ENCODE data around the gene KCNJ12.

KCNJ12 gene

DNA sequence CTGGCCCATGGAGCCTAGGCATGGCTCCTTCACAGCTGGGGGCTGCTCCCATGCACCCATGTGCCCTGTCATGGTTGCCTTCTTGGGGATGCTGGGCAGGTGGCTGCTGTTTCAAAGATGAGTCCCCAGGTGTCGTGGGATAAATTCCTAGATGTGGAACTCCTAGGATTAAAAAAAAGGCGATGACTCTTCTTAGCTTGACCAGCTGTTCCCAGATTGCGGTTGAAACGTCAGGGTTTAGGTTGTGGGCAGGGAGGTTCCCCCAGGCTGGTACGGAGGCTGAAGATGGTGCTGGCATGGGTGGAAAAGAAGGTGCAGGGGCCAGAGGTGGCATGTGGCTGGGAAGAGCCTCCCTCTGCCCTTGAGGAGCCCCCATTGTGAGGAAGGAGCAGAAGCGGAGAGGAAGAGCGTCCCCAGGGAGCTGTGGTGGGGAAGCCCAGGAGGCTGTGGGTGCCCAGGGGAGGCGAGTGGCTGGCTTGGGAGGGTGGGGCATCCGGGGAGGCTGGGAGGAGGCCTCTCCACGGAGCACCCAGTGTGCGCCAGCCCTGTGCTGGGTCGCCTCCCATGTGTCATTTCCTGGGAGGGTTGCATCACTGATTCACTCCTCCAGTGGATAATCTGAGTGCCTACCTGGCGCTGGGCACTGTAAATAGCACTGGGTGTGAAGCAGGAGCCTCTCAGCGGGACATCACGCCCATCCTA, 7.5 kb upstream of the KCNJ12 start:
- DNase-seq = no peak

DNA sequence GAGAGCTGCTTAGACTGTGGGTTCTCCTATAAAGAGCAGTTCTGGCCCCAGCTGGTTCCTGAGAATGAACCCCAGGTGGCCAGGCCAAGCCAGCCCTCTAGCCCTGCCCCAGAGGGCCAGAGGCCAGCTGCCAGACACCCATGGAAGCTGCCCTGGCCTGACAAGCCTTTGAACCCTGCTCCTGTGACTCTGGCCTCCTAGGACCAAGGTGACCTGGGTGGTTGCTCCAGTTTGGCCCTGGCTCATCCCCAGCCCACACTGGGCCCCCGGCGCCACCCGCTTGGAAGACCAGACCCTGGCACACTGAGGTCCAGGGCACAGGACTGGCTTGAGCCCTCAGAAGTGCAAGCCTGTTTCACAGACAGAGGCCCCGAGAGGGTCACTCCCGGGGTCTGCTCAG, 6.8 kb upstream of the KCNJ12 start:
- no peak for DNase-seq

DNA sequence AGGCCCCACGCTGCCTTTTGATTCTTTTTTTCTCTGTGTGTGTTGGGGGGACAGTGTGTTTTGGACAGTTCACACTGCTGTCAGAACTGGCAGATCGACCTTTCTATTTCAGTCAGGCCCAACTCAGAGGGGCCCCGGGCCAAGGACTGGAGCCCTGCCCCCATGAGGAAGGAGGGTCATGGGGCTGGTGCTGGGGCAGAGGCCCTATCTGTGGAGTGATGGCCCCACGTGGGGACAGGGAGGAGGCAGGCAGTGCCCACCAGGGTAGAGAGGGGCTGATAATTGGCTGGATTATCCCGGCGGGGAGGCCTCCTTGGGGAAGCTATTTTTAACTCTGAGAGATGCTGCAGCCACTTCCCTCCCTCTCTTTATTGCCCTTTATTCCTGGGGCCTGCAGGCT, 5.7 kb upstream of the KCNJ12 start:
- no peak for DNase-seq

DNA sequence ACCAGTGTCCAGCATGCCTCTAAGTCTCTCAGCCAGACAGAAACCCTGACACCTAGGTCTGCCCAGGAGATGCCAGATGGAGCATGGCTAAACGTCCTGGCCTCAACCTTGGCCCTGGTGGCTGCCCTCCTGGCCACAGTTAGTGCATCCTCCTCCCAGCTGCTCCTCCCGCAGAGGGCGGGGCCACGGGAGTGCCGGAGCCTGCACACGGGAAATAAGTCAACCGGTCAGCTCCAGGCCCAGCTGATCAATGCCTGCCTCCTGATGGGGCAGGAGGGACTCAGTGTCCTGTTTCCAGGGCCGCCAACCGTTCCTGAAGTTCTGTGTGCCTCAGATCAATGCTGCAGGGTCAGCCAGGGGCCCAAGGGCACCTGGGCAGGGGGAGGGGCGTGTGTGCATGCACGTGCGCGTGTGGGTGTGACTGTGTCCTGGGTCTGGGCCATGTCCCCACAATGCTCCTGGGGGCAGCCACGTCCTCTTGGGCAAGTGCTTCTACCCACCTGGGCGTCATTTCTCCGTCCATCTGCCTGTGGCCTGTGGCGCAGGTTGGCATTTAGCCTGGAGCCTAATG, 4.6 kb upstream of the KCNJ12 start:
- no peak for DNase-seq

DNA sequence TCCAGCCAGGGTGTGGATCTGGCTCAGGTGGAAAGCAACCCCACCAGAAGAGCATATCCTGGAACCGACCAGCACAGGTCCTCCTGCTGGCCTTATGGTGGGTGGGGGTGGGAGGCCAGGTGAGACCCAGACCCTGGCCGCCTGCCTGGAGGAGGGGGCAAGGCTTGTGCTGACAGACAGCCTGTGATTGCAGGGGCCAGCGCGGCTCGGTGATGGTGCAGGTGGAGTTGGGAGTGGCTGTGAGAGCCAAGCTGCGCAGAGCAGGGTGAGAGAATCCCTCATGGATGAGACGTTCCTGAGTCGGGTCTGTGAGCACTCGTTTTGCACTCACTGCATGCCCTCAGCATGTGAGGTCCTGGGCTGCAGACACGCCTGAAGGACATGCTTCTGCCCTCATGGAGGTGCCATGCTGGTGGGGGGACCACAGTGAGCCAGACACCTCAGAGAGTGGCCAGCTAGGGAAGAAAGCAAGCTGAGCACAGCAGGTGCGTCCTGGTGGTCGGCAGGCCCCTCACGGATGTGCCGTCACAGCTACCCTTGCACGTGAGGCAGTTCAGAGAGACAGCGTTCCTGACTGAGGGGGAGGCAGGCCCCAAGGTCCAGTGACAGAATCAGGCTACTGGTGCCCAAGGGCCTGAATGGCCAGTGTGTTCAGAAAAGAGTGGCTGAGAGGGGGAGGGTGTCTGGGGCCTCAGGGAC, 3.8 kb upstream of the KCNJ12 start:
- no peak for DNase-seq

DNA sequence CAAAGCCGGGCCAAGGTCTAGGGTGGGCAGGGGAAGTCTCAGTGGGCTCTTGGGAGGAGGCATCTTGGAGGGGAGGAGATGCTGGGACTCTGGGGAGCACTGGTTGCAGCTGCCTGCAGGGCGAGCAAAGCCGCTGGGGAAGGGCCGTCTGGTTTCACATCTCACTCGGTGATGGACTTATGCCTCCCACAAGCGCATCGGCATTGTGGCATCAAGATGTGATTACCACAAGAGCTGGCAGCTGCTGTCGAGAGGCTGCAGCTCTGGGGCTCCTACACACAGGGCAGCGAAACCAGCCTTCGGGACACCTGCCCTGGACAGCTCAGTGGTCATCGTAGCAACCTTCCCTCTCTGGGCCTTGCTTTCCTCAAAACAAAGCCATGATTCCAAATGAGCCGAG, 3.1 kb upstream of the KCNJ12 start:
- no peak for DNase-seq

DNA sequence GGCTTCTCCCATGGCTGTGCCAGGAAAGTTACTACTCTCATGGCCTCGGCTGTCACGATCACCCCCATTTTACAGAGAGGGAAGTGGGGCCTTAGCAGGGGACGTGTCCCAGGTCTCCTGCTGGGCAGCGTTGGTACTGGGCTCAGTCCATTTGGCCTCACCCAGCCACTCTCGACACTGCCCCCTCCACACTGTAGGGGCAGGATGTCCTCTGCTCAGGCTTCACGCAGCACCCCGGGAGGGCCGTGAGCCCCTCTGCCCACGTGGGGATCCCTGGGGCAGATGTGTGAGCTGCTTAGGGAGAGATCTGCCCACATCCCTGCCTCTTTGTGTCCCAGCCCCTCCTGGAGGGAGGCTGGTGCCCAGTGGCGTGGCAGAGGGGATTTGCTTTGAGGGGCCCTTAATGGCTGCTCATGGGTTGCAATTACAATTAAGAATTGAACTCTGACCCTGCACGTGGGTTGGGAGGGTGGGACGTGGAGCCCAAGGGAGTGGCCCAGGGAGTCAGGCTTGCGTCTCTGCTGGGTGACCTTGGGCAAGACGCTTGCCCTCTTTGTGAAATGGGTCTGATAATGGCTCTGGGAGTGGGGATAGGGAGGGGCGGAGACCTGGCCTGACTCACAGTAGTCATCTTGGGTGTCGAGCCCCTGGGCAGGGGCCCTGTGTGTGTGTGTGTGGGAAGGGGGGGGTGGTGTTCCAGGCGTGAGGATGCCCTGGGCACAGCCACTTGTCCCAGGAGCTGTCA, 2.3 kb upstream of the KCNJ12 start:
- DNase-seq = no peak

DNA sequence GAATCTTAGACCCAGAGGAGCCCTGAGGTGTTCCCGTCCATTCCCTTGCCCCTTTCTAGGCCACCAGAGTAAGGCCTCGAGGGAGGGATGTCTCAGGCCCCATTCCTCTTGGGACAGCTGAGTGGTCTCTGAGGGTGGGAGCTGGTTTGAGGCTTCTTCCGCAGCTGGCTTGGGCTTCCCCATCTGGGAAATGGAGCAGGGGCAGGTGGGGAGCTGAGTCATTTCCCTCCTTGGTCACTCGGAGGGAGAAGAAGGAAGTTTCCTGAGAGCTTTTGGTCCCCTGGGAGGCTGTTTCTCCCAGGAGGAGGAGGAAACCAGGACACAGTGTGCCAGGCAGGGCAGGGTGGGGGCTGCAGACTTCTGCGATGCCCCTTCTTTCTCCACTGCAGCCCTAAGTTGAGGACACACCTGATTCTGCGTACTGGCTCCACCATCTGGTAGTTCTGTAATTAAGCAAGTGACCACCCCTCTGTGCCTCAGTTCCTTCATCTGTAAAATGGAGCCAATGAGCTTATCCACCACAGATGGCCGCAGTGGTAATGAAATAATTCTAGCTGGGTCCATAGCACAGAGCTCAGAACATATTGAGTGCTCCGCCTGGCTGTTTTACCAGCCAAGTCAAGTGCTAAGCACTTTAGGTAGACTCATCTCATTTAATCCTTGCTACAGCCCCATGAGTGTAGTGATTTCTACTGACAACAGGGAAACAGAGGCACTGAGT, 1.6 kb upstream of the KCNJ12 start:
- DNase-seq = no peak

DNA sequence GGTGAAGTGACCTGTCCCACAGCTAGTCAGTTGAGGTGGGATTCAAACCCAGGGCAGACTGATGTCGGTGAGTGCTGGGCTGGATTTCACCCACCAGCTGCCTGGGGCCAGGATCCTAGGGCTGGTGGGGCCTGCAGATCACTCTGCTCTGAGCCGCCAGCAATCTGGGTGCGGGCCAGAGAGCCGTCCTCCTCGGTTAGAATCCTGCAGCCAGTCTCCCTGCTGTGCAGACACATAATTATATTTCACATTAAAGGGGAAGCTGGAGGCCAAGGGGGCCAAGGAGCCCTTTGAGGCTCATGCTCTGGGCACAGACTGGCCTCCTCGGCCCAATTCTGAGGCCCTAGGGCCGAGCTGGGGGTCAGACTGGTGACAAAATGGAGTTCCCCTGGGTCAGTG, 996 bp upstream of the KCNJ12 start:
- no peak for DNase-seq

DNA sequence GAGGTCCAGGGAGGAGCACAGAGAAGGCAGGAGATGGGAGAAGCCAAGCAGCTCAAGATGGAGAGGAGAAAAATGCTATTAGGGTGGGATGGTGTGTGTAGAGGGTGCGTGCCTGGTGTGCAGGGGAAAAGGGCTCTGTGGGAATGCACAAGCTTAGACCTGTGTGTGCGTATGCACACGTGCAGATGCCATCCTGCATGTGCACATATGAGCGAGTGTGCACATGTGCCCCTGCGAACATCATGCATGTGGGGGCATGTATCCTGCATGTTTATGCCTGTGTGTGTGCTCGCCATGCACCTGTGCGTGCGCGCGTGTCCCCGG, 438 bp upstream of the KCNJ12 start:
- no peak for DNase-seq

DNA sequence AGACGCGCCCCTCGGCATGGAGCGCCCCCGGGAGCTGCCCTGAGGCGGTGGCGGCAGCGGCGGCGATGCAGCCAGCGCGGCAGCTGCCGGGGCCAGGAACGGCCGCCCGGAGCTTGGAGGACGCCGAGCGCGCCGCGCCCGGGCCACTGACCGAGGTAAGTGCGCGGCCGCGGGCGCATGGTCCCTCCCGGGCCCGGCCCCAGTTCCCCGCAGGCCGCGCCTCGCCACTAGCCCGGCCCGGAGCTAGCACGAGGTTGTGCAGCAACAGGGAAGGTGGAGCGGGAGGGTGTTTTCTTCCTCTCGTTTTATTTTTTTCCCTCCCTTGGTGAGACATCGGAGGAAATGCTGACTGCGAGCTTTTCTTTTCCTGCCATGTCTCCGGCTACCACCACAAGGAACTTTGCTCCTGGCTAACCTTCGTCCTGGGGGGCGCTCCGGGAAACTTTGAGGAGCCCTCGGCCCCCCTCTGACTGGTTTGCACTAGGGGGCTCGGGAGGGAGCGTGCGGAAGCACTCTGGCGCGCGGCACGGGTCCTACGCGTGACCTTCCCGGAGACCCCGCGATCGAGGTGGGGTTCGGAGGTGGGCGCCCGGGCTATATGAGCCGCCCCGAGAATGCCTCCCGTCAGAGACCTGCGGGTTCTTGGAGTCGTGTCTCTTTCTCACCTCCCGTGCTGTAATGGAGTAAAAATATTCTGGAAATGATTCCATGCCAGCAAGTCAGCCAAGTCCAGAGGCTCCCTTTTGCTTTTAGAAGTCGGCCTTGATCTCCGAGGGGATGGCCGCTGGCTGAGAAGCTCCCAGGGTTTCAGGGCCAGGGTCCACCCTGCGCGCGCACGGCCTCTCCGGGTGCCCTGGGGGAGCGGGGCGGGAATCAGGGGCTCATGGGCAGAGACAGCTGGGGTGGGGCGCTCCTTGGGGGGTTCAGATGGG, 868 bp downstream of the KCNJ12 start:
- no peak for DNase-seq

DNA sequence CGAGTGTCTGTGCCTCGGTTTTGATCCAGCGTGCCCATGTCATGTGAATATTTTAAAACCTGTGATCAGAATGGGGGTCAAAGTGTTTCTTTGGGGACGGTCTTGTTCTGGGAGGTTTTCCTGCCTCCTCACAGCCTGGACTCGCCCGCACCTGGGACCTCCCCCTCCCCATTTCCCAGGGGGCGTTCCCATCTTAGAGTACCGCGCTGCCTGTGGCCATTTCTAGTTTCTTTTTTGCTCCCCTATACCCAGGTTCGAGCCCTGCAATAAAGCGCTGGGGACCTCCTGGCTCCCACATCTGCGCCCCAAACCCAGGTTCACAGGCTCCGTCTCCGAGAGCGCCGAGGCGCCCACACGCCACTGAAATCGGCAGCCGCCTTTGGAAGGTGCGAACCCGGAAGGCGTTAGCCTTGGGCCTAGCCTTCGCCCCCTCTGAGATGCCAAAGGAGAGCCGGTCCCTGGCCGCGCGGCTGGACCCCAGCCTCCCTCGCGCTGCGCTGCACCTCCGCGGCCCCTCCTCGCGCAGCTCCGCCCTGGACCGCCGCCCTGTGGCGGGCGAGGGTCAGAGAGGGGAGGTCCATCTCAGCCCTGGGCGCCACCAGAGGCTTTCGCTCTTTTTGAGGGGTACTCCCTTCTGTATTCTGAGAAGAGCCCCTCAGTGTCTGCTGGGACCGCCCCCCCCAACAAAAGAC, 1.7 kb downstream of the KCNJ12 start:
- DNase-seq = no peak

DNA sequence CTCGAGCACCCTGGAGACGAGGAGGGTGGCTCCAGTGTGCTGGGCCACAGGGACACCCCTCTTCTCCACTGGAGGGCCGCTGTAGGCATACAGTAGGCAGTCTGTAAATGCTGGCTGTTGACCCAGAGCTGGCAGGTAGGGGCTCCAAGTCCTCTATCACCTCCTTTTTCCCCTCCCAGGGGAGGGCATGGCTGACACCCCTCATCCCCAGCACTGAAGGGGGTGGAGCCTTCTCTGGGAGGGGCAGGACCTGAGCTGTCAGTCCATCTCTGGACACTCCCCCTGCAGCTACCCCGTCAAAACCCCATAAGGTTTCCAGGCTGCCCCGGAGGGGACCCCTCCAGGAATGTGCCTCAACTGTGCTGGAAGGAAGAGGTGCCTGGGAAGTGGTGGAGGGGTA, 2.4 kb downstream of the KCNJ12 start:
- no peak for DNase-seq

DNA sequence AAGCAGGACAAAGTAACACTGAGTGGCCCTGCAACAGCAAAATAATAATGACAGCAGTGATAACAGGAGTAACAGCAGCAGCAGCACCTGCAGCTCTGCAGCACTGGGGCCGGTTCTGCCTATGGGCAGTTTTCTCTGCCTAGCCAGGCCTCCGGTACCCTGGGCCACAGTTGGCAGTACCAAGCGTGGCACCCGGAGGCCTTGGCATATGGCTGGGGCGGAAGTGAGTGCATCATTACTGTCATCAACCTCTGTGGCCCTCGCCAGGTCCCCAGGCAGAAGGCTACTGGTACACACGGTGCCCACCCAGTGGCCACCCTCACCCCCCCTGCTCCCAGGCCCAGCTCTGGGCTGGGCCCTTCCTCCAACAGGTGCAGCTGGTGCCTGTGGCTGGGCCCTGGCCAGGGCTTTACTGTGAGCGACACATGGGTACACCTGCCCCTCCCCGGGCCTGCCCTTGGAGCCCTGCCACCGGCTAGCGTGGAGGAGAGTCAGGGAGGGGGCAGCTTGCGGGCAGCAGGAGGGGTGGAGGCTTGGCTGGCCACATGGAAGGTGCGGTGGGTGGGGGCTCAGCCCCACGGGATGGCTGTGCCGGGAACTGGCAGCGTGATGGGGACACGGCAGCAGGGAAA, 3.0 kb downstream of the KCNJ12 start:
- DNase-seq = no peak

DNA sequence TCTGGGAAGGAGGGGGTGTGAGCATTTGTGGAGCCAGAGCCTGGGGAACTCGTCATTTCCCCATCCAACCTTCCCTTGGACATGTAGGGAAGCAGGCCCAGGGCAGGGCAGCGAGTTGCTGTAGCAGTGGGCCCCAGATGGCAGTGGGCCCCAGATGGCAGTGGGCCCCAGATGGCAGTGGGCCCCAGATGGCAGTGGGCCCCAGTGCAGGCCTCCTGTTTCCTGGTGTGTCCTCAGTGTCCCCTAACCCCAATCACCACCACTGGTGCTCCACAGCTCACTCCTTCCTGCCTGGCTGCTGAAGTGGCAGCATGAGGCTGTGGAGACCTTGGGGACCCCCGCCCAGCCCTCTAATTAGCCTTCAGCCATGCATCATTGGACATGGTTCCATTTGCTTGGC, 4.5 kb downstream of the KCNJ12 start:
- no peak for DNase-seq

DNA sequence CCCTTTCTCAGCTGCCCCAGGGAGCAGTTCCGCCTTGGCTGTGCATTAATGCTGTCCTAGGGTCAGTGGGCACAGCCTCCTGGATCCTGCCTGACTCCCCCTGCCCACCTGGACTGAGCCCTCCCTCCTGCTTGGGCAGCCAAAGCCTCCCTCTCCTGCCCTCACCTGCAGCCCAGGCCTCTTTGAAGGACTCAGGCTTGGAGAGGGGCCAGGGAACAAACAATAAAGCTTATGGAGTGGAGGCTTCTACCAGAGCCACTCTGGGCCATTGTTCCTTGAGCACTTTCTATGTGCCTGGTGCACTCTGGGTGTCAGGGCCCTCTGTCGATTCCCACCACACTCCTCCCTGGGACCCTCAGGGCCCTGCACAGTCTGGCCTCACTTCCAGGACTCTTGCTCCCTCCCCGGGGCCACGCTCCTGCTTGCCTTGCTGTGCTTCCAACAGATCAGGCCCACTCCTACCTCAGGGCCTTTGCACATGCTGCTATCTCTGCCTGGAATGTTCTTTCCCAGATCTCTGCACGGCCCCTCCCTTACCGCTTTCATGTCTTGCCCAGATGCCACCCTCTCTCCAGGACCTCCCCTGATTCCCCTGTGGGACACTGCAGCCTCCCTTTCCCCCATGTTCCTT, 5.0 kb downstream of the KCNJ12 start:
- no peak for DNase-seq

DNA sequence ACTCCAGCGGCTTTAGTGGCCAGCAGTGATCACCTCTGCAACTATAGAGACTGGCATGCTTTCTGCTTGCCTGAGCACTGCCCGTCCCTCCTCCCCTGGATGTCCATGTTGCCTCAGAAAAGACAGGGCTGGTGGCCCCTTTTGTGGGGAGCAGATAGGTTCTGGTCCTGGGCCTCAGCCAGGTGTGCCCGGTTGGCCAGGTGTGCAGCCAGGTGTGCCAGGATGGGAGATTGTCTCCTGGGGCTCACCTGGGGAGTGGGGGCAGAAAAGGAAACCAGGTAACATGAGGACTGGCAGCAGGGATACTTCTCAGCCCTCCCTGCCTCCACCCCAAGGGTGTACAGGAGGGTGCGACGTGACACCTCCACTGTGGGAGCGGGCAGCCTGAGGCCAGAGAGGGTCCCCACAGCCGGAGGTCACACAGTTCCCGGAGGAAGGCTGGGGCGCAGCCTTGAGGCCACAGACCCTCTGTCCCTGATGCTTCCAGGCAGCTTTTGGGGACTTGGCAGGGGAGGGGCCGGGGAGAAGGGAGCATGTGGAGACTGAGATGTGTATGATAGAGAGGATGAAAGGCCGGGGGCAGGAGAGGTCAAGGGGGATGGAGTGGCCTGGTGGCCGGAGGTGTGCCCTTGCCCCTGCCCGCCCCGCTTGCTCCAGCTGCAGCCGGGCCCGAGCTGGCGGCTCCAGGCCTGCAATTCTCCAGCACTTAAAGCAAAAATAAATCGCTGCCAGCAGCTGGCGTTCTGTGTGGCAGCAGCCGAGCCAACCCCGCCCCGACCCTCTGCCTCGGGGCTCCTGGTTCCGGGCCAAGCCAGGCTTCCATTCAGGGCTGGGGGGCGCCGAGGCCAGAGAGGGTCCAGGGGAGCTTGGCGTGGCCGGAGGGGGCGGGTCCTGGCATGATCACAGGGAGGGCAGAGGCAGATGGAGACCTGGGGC, 6.7 kb downstream of the KCNJ12 start:
- no peak for DNase-seq

DNA sequence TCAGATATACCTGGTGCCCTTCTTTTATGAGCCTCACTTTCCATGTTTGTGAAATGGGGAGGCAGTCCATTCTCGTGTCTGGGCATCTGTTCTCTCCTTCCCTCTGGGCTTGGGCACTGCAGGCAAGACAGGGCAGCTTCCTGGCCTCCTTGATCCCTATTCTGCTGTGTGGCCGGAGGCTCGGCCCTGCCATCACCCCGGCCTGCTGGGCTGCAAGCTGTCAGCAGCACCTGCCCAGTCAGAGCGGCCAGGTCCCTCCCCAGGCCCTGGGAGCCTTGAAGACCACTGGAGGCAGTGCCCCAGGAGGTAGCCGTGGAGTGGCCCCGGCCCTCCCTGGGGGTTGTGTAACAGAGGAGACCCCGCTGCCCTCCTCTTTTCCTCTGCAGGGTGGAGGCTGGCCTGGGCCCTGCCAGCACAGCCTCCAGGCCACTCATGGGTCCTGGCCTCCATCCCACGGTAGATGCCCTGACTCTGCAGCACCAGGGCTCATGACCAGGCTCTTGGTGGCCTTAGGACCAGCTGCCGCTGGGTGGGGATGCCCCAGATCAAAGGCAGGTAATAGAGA, 9.2 kb downstream of the KCNJ12 start:
- DNase-seq = no peak

DNA sequence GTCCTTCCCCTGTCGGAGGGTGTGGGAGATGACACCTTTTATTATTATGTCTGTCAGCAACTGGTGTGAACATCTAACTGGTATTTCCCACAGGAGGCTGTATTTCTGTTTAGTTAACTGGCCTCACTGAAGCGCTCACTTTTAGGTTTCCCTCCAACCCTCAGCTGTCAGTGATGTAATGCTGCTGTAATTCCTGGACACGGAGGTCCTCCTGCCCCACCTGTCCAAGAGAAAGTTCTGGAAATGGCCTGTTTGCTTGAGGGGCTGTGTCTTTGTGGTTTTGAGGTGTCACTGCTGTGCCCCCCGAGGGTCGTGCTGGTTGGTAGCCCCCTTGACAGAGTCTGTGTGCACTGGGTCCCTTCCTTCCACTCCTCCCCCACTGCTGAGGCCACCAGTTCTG, 11.5 kb downstream of the KCNJ12 start:
- DNase-seq = no peak
